Glutamatergic neuron (in vitro differentiated cells): ENCODE results near the gene AATK. TPM values are rescaled to one million over a fixed set of nuclear protein-coding genes. Genes with fewer than 3 reads are reported as not detected.

Experiments
- DNase-seq: peaks from one replicate; pipeline ENCODE4 v3.0.0; 2022
- H3K27ac Mint-ChIP-seq: one replicate; pipeline ENCODE4 v1.8.0; 2020; ENCODE audit warnings: mild to moderate bottlenecking, mixed read lengths, inconsistent platforms; ENCODE audit not compliant: unreplicated experiment
- H3K27me3 Mint-ChIP-seq: one replicate; pipeline ENCODE4 v1.8.0; 2020; ENCODE audit warnings: mild to moderate bottlenecking, moderate library complexity, mixed read lengths, inconsistent platforms; ENCODE audit not compliant: unreplicated experiment
- H3K36me3 Mint-ChIP-seq: one replicate; pipeline ENCODE4 v1.8.0; 2020; ENCODE audit warnings: mild to moderate bottlenecking, mixed read lengths, inconsistent platforms; ENCODE audit not compliant: unreplicated experiment
- H3K4me1 Mint-ChIP-seq: one replicate; pipeline ENCODE4 v1.8.0; 2020; ENCODE audit warnings: mild to moderate bottlenecking, low read depth, mixed read lengths, inconsistent platforms; ENCODE audit not compliant: unreplicated experiment
- H3K4me3 Mint-ChIP-seq: one replicate; pipeline ENCODE4 v1.8.0; 2020; ENCODE audit warnings: mild to moderate bottlenecking, mixed read lengths, inconsistent platforms; ENCODE audit not compliant: unreplicated experiment
- H3K9me3 Mint-ChIP-seq: one replicate; pipeline ENCODE4 v1.8.0; 2020; ENCODE audit warnings: mild to moderate bottlenecking, moderate library complexity, mixed read lengths, inconsistent platforms; ENCODE audit not compliant: unreplicated experiment
- CTCF ChIP-seq: fragments of 200-600 bp; sonication (generic); IDR thresholded peaks from one replicate; pipeline ENCODE4 v1.5.0; 2021; ENCODE audit not compliant: partially characterized antibody, unreplicated experiment
- total RNA-seq: library from RNA; stranded (reverse); fragmentation: NEBNext Ultra II Directional; extraction: Animal tissue kit (Norgen Biotek cat#: 25700); gene quantifications from one replicate; pipeline ENCODE4 v1.2.1, GENCODE V29; 2021; ENCODE audit not compliant: unreplicated experiment

Gene AATK
- total RNA-seq, 1 donor from 2014 or later, result 27.0 TPM

- Mint-ChIP-seq H3K4me3 (no peak overlapping the region), H3K9me3 (peaks cover 7% of the 10 kb centered on the region), H3K36me3 (no peaks in the 10 kb centered on the region), H3K27me3 (peaks cover 5% of the 10 kb centered on the region), H3K27ac (no peak overlapping the region), H3K4me1 (peaks cover 4% of the 10 kb centered on the region)
- DNase-seq, result no peak
- no peak for TF ChIP-seq CTCF
These were observed 21.6 kb downstream of the AATK start for GRCh38 chr17:81144423-81144781.

GRCh38 chr17:81143717-81144422 is 22.2 kb downstream of the AATK start:
- Mint-ChIP-seq H3K36me3 (no peaks in the 10 kb centered on the region), H3K27me3 (peaks cover 6% of the 10 kb centered on the region), H3K9me3 (peaks cover 11% of the 10 kb centered on the region), H3K4me3 (no peak overlapping the region), H3K27ac (no peak overlapping the region), H3K4me1 (peaks cover 4% of the 10 kb centered on the region)
- no peak for DNase-seq
- TF ChIP-seq CTCF, result no peak

GRCh38 chr17:81143200-81143527 is 22.9 kb downstream of the AATK start:
- no peak for DNase-seq
- Mint-ChIP-seq H3K9me3 (peaks cover 16% of the 10 kb centered on the region), H3K27me3 (peaks cover 14% of the 10 kb centered on the region), H3K27ac (no peak overlapping the region), H3K4me3 (no peak overlapping the region), H3K4me1 (peaks cover 6% of the 10 kb centered on the region), H3K36me3 (no peaks in the 10 kb centered on the region)
- no peak for TF ChIP-seq CTCF

- Mint-ChIP-seq H3K9me3 (peaks cover 18% of the 10 kb centered on the region), H3K36me3 (no peaks in the 10 kb centered on the region), H3K4me3 (no peak overlapping the region), H3K27ac (no peak overlapping the region), H3K4me1 (peaks cover 7% of the 10 kb centered on the region), H3K27me3 (peaks cover 17% of the 10 kb centered on the region)
- TF ChIP-seq CTCF, result peak; percentile 71
- peak; percentile 88 for DNase-seq
These were observed 23.5 kb downstream of the AATK start for GRCh38 chr17:81142301-81143199.

GRCh38 chr17:81140695-81141094 is 25.3 kb downstream of the AATK start:
- peaks cover 8% of the 10 kb centered on the region for H3K4me1 Mint-ChIP-seq
- no peaks in the 10 kb centered on the region for H3K36me3 Mint-ChIP-seq
- no peak for TF ChIP-seq CTCF
- H3K27me3 Mint-ChIP-seq, result peaks cover 17% of the 10 kb centered on the region
- no peak overlapping the region for H3K27ac Mint-ChIP-seq
- peaks cover 17% of the 10 kb centered on the region for H3K9me3 Mint-ChIP-seq
- H3K4me3 Mint-ChIP-seq, result no peak overlapping the region
- no peak for DNase-seq
